ENCODE measurements around the gene ATP8A2. TPM values are rescaled to one million over a fixed set of nuclear protein-coding genes. Genes with fewer than 3 reads are reported as not detected.

ATP8A2 gene
- total and polyA plus RNA-seq, 2 of the 8 experiments (the other 6 are each of a cell fraction or from before 2014, with no cell fraction given): 2.4 to 8.3 TPM

DNA sequence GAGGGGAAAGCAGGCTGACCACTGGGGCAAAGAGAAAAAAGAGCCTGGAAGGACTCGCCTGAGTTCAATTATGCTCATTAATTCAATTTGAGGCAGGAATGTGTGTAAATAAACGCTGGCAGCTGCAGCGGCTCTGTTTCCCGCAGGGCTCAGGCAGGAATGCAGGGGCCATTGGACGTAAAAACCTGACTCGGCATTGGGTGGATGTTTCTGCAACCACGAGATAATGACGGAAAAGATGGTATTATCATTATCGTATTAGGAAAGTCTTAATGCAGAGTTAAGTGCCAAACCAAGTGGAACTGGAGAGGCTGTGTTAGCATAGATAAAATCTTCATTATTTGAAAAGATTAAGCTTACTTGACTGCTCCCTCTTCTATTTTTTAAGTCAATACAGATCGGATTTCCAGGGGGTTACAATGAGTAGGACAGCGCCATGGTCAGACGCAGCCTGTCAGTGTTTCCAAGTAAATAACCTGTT lies 510.2 kb downstream of the ATP8A2 start (continued):
- TF ChIP-seq TBP (IDR thresholded peaks at IDR 0.05; ENCODE audit: low read depth, low read length) (no peak), SP1 (IDR thresholded peaks at IDR 0.05; ENCODE audit: low read depth, low read length) (0 out of 2 replicates have a peak, but pooled peaks have one; percentile 50), RBBP5 (IDR thresholded peaks at IDR 0.05; ENCODE audit: borderline replicate concordance, low read depth, low read length) (no peak), POLR2A (IDR thresholded peaks at IDR 0.05; ENCODE audit: control extremely low read depth in 1 of 2, low read depth in 2 of 2, low read length in 2 of 2) (no peak), SAP30 (IDR thresholded peaks at IDR 0.05; ENCODE audit: insufficient read depth, insufficient replicate concordance, low read length) (no peak), SIRT6 (IDR thresholded peaks at IDR 0.05; ENCODE audit: low read length) (no peak)

Measured in H1 (cell line).